Uterus (tissue), 2 donors: Measurements from ENCODE around the gene ARHGAP18.

Experiments used
- CTCF ChIP-seq, 4 experiments: fragments of 200-600 bp in 2 of 4; fragments of 450-650 bp in 2 of 4; sonication (generic) in 2 of 4; IDR thresholded peaks; one replicate each; pipeline ENCODE4 v1.5.1; 2016 to 2019; ENCODE audit warnings: antibody characterized with exemption in 4 of 4, mild to moderate bottlenecking in 2 of 4, moderate library complexity in 1 of 4
- POLR2A ChIP-seq, 2 donors: fragments of 450-650 bp; IDR thresholded peaks; one replicate each; pipeline ENCODE4 v1.6.1; 2016; ENCODE audit warnings: antibody characterized with exemption in 2 of 2, mild to moderate bottlenecking in 1 of 2, moderate library complexity in 1 of 2

GRCh38 chr6:129593233-129593564 is 116.8 kb downstream of the ARHGAP18 start:
- TF ChIP-seq CTCF (IDR thresholded peaks at IDR 0.05): no peak
- no peak for TF ChIP-seq POLR2A (IDR thresholded peaks at IDR 0.05)
